HS-5 (cell line): ENCODE results near the gene TMEM117.
"Not testable (repeated sequence)": the region's sequence is repeated elsewhere in the genome, so short reads cannot be mapped to it uniquely, and the experiment has no call there.

Experiments used
- DNase-seq: peaks from one replicate; pipeline ENCODE4 v3.0.0-alpha.2; 2012; ENCODE audit warnings: low read depth

TMEM117 gene

DNA sequence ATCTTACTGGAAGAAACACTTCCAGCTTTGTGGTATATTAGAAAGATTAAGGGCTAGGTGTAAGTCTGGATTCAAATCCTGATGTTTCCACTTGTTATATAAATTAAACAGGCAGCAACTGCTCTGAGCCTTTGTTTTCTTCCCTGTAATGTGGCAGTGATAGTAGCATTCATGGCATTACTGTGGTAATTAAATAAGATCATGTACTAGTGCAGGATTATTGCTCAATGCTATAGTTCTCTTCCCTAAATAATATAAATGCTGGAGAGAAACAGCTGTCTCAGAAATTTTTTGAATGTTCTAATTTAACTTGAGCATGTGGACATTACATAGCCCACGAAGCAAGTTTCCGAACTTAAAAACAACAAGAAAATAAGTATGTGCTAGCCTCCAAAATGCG is 5.4 kb downstream of the TMEM117 start:
- no peak for DNase-seq

DNA sequence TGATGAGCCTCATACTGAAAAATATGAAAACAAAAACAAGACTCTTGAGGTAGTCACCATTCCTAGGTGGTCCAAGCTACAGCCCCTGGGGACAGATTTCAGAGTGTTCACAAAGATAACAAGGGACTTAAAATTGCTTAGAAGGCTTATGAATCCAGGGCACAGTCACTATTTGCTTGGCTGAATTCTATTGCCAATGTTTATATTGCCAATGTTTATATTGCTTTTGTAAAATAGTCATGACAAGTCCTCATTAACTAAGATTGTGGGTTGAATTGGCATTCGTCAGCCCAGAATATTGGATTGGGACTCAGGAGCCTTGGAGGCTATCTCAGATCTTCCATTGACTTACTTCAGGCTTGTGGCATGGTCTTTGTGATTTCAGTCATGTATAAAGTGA is 6.4 kb downstream of the TMEM117 start:
- DNase-seq = no peak

DNA sequence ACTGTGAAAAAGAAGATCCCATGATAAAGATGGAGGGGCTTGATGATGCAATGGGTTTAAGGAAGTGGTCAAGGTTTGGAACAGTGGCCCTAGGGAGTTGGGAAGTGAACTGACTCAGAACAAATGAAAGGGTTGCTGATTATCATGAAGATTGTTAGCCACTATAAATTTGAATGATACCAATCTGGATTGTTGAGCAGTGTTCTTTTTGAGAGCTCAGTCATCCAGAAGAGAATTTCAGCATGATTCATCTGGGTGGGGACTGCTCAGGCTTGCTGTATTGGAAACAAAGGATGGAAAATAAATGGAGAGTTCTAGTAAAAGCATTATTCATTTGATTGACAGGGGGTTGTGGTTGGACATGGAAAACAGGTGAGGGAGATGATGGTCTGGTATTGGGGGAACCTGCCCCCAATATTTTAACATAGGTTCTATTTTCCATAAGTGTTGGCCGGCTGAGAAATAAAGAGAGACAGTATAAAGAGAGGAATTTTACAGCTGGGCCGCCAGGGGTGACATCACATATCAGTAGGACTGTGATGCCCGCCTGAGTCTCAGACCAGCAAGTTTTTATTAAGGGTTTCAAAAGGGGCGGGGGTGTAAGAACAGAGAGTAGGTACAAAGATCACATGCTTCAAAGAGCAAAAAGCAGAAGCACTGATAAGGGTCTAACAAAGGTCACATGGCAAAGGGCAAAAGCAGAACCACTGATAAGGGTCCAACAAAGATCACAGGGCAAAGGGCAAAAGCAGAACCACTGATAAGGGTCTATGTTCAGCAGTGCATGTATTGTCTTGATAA is 11.7 kb downstream of the TMEM117 start:
- DNase-seq = peak; percentile 52

DNA sequence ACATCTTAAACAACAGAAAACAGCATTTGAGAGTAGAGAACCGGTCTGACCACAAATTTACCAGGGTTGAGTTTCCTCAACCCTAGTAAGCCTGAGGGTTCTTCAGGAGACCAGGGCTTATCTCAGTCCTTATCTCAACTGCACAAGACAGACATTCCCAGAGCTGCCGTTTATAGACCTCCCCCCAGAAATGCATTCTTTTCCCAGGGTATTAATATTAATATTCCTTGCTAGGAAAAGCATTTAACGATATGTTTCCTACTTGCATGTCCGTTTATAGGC is 12.3 kb downstream of the TMEM117 start:
- DNase-seq = no peak

DNA sequence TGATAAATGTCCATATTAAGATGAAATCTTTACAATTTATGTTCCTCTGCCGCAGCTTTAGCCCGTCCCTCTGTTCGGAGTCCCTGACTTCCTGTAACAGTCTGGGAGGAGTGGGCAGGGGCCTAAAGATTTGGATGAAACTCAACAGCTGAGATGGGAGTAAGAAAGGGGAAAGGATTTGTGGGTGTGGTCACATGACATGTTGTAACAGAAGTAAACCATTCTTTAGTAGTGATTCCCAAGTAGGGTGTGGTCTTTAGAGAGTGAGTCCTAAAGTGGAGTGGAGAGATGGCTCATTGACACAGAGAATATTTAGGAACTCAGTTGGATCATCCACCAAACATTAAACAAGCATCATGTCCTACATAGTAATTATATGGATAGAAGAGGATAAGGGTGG is 12.9 kb downstream of the TMEM117 start:
- no peak for DNase-seq

DNA sequence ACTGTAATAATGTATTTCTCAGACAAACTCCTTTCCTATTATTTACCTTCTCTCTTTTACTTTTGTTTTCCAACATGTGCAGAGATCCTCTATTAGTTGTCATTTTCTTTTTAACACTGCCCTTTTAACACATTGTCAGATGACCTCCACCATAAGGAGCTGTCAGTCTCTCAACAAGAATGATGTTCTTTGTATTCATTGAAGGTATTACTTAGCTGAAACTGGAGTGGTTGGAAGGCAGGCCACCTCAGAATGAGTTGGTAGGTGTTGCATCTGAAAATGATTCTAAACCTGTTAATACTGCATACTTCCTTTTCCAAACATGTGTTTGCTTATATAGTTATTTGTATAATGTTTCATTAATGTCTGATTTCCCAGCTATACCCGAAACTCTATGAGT is 16.9 kb downstream of the TMEM117 start:
- no peak for DNase-seq

- no peak for DNase-seq
Observed at GRCh38 chr12:43856972-43857371, 21.1 kb downstream of the TMEM117 start.

- DNase-seq = no peak
Observed at GRCh38 chr12:43858096-43858495, 22.2 kb downstream of the TMEM117 start.

DNA sequence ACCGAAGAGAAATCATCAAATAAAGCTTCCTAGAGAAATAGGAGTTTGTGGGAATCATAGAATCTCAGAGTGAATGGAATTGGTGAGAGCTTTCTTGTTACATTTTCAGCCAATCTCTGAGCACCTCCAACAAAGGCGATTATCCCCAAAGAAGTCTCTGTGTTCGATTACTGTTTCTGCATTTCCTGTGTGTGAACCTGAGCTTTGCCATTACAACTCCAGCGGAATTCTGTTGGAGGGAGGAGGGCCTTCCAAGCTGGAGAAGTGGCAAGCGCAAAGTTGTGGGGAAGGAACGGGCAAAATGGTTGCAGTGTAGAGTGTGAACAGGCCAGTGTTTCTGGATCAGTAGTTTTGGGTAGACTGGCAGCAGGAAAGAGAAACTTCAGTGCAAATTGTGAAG is 23.1 kb downstream of the TMEM117 start:
- DNase-seq = no peak

GRCh38 chr12:43861015-43861839 is 25.3 kb downstream of the TMEM117 start:
- DNase-seq = no peak

- DNase-seq = no peak
Observed at GRCh38 chr12:43861840-43862150, 25.9 kb downstream of the TMEM117 start.

- no peak for DNase-seq
Observed at GRCh38 chr12:43863770-43864366, 28.0 kb downstream of the TMEM117 start.

DNA sequence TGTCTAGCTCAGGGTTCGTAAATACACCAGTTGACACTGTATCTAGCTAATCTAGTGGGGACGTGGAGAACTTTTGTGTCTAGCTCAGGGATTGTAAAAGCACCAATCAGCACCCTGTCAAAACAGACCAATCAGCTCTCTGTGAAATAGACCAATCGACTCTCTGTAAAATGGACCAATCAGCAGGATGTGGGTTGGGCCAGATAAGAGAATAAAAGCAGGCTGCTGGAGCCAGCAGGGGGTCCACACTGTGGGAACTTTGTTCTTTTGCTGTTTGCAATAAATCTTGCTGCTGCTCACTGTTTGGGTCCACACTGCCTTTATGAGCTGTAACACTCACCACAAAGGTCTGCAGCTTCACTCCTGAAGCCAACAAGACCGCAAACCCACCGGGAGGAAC is 28.7 kb downstream of the TMEM117 start:
- DNase-seq = not testable (repeated sequence)

DNA sequence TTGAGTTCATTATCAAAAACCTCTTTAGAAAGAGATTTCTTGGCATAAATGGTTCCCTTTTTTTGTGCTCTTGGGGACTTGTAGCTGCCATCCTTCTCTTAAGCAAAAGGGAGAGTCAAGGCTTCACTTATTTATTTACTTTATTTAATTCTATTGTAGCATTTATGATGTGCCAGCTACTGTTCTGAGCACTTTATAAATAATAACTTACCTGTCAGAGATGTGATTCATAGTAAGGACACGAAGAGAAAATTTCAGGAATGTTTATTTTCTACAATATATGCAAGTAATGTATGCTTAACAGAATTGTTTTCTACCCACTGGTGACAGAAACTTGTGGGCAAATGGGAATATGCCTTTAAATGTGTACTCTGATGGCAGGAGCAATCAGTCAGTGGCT is 33.3 kb downstream of the TMEM117 start:
- no peak for DNase-seq

- DNase-seq = not testable (repeated sequence)
Observed at GRCh38 chr12:43869765-43870164, 33.9 kb downstream of the TMEM117 start.

- DNase-seq = not testable (repeated sequence)
Observed at GRCh38 chr12:43871258-43871657, 35.4 kb downstream of the TMEM117 start.

DNA sequence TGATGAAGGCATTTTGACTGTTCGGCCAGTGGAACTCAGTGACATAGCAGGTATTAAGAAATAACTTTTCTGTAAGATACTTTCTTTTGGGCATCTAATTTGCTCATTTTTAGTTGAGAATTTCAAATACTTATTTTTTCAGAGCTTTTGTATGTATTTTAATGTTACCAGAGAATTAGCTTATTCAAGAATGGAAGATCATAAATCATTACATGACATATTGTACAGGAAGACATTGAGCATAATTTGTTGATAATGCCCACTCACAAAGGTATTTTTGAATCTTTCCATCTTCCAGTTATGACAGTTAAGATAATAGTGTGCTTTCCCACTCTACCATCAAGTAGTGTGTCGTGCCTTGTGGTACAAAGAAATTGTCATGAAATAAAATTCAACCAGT is 36.5 kb downstream of the TMEM117 start:
- no peak for DNase-seq

DNA sequence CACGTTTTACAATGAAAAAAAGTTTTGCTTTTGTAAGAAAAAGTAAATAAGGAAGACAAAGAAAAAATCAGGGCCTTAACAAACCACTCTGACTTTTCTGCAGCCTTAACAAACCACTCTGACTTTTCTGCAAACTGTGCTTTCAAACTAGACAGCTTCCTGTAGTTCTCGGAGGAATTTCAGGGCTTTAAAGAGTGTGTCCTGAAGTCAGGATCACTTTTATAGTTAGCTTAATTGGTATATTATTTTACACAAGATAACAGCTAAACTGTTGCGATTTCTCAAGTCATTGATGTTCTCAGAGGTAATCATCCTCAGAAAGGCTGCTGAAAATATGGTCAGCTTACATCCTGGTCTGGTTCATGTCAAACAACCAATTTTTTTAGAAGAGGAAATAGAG is 42.2 kb downstream of the TMEM117 start:
- DNase-seq = no peak

GRCh38 chr12:43880547-43880946 is 44.7 kb downstream of the TMEM117 start:
- DNase-seq = no peak

- DNase-seq = peak; percentile 25
Observed at GRCh38 chr12:43882578-43883178, 46.8 kb downstream of the TMEM117 start.

DNA sequence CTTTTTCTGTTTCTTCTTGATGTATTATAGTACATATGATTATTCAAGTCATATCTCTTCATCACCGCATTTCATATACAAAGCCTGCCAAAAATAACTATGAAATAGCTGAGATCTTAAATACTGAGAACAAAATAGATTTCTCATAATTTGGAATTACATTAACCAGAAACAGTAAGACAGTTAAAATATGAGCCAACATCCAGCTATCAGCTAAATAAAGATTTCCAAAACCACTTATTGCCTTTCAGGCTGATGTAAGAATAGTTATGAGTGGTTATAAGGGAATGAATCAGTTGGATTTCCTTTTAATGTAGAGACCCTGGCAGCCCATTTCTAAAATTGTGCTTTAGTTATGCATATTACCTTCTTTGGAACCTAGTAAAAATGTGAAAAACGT is 47.4 kb downstream of the TMEM117 start:
- DNase-seq = no peak

DNA sequence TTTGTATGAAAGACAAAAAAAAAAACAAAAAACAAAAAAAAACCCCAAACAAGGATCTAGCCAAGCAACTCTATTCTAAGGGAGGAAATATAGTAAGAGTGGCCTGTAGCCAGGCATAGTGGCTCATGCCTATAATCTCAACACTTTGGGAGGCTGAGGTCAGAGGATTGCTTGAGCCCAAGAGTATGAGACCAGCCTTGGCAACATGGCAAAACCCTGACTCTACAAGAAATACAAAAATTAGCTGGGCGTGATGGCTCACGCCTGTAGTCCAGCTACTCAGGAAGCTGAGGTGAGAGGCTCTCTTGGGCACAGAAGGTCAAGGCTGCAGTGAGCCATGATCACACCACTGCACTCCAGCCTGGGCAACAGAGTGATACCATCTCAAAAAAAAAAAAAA is 47.9 kb downstream of the TMEM117 start:
- no peak for DNase-seq
